NCI-H146 (cell line): Measurements from ENCODE around the gene DDX39A.

Experiments used
- DNase-seq: peaks from one replicate; lab custom pipeline; 2025; lab: John Stamatoyannopoulos, UW

The DDX39A gene

GRCh38 chr19:14363183-14364097, 55.7 kb downstream of the DDX39A start:
- peak; percentile 82 for DNase-seq

GRCh38 chr19:14361824-14362223, 57.3 kb downstream of the DDX39A start:
- DNase-seq = peak; percentile 26
